Hematopoietic multipotent progenitor cell treated with erythropoietin and hydrocortisone succinate and interleukin-3 and kit ligand, for 8 days (in vitro differentiated cells): Measurements from ENCODE around the gene EPHA3.
"Not testable (repeated sequence)": the region's sequence is repeated elsewhere in the genome, so short reads cannot be mapped to it uniquely, and the experiment has no call there.

Source experiments
- DNase-seq: peaks from one replicate; pipeline ENCODE4 v3.0.0-alpha.2; 2015

The EPHA3 gene

DNA sequence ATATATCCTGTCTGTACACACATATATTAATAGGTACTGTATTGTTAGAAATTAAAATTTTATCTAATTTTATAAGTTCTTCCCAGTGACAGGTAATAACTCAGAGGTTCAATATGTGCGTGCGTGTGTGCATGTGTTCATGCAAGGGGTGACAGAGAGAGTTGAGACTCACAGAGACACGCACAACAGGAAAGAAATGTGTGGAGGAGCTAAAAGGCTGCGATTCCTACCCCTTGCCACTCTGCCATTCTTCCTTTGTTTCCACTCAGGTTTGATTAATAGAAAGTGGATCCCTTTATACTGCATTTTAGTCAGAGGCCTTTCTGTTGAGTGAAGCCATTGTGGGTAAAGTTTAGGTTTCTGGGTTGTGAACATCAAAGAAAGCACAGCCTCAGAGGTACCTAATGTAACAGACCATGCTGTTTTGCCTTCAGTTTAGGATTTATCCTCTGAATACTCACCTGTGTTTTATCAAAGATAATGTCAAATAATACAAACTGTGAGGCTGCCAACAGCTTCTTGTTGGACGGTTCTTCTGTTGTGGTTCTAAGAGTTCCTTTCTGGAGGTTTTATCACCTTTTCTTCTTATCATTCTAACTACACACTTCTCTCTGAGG lies 182.3 kb downstream of the EPHA3 start:
- no peak for DNase-seq

GRCh38 chr3:89297199-89297598 lies 189.8 kb downstream of the EPHA3 start:
- no peak for DNase-seq

GRCh38 chr3:89300526-89300925 lies 193.1 kb downstream of the EPHA3 start:
- DNase-seq = no peak

DNA sequence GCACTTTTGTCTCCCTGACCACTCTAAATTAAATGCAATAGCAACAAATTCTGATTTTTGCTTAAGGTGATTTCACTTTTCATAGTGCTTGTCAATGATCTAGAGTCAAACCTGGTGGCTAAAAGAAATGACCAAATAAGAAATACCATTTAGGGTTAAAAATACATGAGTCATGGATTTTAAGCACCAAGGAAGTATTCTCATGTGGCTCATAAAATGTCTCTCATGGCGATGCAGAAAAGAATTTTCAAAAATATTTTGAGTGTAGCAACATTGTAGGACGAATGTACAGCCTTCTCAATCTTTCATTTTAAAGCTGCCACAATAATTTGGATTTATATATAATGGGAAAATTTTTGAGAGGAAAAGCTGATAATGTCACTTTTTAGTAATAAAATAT lies 193.6 kb downstream of the EPHA3 start:
- no peak for DNase-seq

GRCh38 chr3:89303701-89304100 lies 196.3 kb downstream of the EPHA3 start:
- DNase-seq = no peak

DNA sequence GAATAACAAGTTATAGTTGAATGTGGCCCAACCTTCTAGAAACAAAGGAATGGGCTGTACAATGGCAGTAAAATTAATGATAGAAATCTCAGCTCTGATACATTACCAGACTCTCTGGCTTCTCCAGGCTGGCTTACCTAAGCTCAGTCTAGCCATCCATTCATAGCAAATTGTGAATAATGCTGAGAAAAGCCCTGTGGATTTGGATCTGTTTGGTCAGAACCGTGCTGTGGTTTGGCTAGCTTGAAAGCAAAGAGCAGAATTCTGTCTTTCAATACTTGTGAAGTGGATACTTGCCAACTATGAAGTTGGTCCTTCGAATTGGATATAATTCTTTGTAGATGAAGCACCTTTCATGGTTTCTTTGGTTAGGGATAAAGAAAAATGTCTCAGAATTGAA lies 199.1 kb downstream of the EPHA3 start:
- no peak for DNase-seq

DNA sequence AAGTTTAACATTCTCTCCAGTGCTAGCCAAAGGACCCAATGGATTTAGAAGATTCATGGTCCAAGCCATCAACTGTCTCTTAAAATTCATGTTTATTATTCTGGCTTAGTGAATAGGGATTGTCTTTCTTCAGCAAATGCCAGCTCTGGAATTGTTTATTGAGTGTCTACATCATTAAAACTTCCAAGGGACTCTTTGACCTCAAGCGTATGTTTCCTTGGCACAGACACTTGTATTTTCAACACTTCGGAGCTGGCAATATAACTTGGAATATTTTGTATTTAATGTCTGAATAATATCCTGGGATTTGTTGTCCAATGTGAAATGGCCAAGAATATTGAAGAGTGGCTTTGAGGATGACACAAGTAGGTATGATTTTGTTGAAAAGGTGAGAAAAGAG lies 204.2 kb downstream of the EPHA3 start:
- no peak for DNase-seq

- DNase-seq = no peak
Observed at GRCh38 chr3:89312141-89312540, 204.7 kb downstream of the EPHA3 start.

GRCh38 chr3:89314454-89315098 lies 207.2 kb downstream of the EPHA3 start:
- DNase-seq = no peak

GRCh38 chr3:89315750-89316470 lies 208.5 kb downstream of the EPHA3 start:
- no peak for DNase-seq

DNA sequence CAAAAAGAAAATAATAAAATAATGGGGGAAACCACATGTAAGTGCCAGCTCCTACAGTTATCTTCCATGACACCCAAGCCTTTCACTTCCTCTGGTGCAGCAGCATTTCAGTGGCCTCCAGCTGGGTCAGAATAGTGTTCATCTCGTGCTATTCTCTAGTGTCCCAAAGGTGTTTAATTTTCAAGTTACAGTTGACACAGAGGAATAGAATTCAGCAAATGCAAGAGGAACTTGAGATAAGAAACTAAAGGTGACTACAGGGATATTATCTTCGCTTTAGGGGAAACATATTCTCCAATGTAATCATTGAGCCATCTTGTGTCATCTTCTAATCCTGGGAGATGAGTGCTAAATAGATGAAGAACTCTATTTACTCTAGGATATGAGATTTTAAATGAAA lies 212.8 kb downstream of the EPHA3 start:
- no peak for DNase-seq

DNA sequence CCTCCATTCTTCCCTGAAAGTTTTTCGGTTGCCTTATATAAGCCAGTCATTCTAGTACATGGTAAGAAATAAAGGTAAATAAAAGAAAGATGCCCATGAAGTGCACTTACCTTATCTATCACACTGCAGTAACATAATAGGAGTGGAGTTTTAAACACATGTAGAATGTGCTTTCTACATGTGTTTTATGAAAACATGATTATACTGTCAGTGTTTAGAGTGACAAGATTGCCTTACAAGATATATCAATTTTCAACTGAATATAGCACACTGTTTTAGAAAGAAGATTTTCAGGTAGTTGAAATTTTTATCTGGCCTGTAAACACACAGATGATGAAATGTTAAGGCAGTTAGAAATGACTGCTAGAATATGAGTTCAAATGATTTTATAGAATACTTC lies 219.6 kb downstream of the EPHA3 start:
- no peak for DNase-seq

DNA sequence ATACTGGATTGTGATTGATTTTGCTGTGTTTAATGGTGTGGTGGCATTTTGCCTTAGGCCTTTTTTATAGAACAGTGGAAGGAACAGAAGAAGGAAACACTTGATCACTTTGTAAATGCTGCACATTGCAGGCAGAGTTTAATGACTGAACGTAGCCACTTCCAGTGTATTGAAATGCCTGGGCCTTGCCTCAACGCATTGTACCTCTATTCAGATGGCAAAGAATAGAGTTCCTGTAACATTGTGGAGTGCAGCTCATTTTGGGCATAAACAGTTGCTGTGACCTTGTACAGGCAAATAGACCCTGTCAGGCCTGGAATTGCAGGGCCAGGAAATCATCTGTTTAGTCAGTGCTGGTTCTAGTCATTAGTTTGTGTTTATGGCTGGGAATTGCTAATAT lies 225.0 kb downstream of the EPHA3 start:
- no peak for DNase-seq

DNA sequence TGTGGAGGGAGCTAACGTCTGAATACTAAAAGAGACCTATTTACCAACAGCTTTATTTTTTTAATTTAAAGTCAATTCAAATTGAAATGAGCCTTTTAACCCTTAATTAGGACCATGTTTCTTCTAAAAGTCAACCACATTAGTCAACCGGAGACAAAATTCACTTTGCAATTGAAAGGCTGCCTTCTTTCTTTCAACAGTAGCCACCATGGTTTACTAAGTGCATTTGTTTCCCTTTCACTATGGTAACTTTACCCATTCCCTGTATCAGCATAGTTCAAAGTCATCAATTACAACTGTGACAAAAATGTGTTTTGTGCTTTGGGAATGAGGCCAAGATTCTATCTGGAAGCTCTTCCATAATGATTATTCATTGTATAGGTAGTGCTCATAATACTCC lies 225.4 kb downstream of the EPHA3 start:
- DNase-seq = no peak

GRCh38 chr3:89335693-89336092 lies 228.3 kb downstream of the EPHA3 start:
- DNase-seq = no peak

DNA sequence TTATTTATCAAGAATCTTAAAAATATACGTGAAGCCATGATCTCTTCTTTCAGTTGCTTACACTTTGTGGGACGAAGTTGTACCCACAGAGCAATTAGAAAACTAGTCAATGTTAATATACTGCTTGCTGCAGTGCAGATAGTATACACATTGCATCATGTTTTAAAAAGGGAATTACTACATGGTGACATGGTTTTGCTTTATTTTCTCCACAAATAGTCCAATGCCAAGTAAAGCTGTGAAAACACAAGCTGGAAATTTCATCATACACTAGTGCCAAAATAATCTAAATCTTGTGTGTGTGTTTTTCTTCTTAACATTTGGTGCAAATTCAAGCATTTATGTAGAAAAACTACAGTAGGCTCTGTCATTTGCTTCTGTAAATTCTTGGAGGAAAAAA lies 233.0 kb downstream of the EPHA3 start:
- no peak for DNase-seq

- no peak for DNase-seq
Observed at GRCh38 chr3:89344076-89344475, 236.7 kb downstream of the EPHA3 start.

DNA sequence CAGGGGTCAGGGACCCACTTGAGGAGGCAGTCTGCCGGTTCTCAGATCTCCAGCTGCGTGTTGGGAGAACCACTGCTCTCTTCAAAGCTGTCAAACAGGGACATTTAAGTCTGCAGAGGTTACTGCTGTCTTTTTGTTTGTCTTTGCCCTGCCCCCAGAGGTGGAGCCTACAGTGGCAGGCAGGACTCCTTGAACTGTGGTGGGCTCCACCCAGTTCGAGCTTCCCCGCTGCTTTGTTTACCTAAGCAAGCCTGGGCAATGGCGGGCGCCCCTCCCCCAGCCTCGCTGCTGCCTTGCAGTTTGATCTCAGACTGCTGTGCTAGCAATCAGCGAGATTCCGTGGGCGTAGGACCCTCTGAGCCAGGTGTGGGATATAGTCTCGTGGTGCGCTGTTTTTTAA lies 243.5 kb downstream of the EPHA3 start:
- DNase-seq = not testable (repeated sequence)

DNA sequence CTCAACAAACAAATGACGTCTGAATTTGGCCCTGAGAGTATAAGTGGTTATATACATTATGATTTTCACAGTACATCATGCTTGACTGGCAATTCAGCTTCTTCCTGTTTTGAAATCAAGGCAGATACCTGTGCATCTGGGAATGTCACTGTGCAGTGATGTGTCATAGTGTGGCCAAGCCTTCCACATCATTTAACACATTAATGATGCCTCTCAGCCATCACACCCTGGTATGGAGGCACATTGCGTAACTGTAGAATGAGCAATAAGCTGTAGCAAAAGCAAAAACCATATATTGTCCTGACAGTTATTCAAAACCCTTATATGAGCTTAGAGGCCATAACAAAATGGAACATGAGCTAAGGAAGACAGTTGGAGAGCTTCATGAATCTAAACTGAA lies 246.0 kb downstream of the EPHA3 start:
- DNase-seq = no peak

DNA sequence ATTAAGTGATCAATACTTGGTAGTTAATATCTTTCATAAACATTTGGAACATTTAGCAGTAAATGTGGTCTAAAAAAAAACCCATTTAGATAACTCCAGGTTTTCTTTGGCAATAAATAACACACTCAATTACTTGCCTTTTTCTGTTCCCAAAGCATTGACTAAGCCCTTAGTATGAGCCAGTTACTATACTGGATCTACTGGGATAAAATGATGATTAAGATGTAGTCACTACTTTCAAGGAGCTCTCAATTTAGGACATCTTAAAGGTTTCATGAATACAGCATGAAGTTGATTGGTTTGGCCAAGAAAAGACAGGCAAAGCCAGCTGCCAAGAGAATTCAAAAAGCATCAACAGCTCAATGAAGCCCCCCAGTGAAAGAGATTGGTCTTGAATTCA lies 250.9 kb downstream of the EPHA3 start:
- no peak for DNase-seq

- no peak for DNase-seq
Observed at GRCh38 chr3:89360156-89360555, 252.7 kb downstream of the EPHA3 start.

- no peak for DNase-seq
Observed at GRCh38 chr3:89362496-89362895, 255.1 kb downstream of the EPHA3 start.

- no peak for DNase-seq
Observed at GRCh38 chr3:89363171-89363570, 255.8 kb downstream of the EPHA3 start.

- no peak for DNase-seq
Observed at GRCh38 chr3:89364314-89364713, 256.9 kb downstream of the EPHA3 start.

- DNase-seq = no peak
Observed at GRCh38 chr3:89367166-89367565, 259.7 kb downstream of the EPHA3 start.
